Muscle of back (tissue), 11 donors: Measurements from ENCODE around the gene TXNRD1. TPM values are rescaled to one million over a fixed set of nuclear protein-coding genes. Genes with fewer than 3 reads are reported as not detected.
"Not testable (repeated sequence)": the region's sequence is repeated elsewhere in the genome, so short reads cannot be mapped to it uniquely, and the experiment has no call there.

Experiments
- DNase-seq, 3 donors: peaks; one replicate each; pipeline versions ENCODE4 v3.0.0 to v3.0.0-alpha.2; 2013
- polyA plus RNA-seq, 10 donors: library from polyadenylated mRNA; unstranded; fragments of 120-200 nt; gene quantifications; one replicate each; pipeline ENCODE4 v1.2.1, GENCODE V29; 2013; ENCODE audit not compliant: insufficient read length in 10 of 10

The TXNRD1 gene
- polyA plus RNA-seq, 10 donors: 31.4 to 46.6 (median 39.8) TPM

- DNase-seq: no peak
Measured at GRCh38 chr12:104276273-104277131, 60.9 kb downstream of the TXNRD1 start.

GRCh38 chr12:104279164-104279563 is 63.6 kb downstream of the TXNRD1 start:
- DNase-seq: no peak

- DNase-seq: no peak
Measured at GRCh38 chr12:104280111-104280510, 64.5 kb downstream of the TXNRD1 start.

- DNase-seq: peak in 1 of 3 donors; percentile 89
Measured at GRCh38 chr12:104280717-104281458, 65.3 kb downstream of the TXNRD1 start.

- no peak for DNase-seq
Measured at GRCh38 chr12:104281636-104282035, 66.1 kb downstream of the TXNRD1 start.

GRCh38 chr12:104282109-104282508 is 66.5 kb downstream of the TXNRD1 start:
- DNase-seq: no peak

- peak in 1 of 3 donors; percentile 14 for DNase-seq
Measured at GRCh38 chr12:104285740-104286515, 70.3 kb downstream of the TXNRD1 start.

- peak; percentile 94 to 97 (median 96) for DNase-seq
Measured at GRCh38 chr12:104286516-104287482, 71.2 kb downstream of the TXNRD1 start.

GRCh38 chr12:104288635-104289274 is 73.2 kb downstream of the TXNRD1 start:
- DNase-seq: peak; percentile 72 to 94 (median 88)

GRCh38 chr12:104290320-104290719 is 74.7 kb downstream of the TXNRD1 start:
- DNase-seq: no peak

GRCh38 chr12:104290855-104291254 is 75.3 kb downstream of the TXNRD1 start:
- DNase-seq: no peak

GRCh38 chr12:104291867-104292524 is 76.4 kb downstream of the TXNRD1 start:
- DNase-seq: no peak

- DNase-seq: no peak
Measured at GRCh38 chr12:104292872-104293794, 77.6 kb downstream of the TXNRD1 start.

GRCh38 chr12:104294158-104294859 is 78.7 kb downstream of the TXNRD1 start:
- not testable (repeated sequence) for DNase-seq

GRCh38 chr12:104294927-104295668 is 79.5 kb downstream of the TXNRD1 start:
- DNase-seq: no peak

GRCh38 chr12:104295954-104296353 is 80.4 kb downstream of the TXNRD1 start:
- no peak for DNase-seq

- DNase-seq: no peak
Measured at GRCh38 chr12:104296718-104297117, 81.1 kb downstream of the TXNRD1 start.
